Ovary (tissue), 9 donors: ENCODE data around the gene UBE2D1. TPM values are rescaled to one million over a fixed set of nuclear protein-coding genes. Genes with fewer than 3 reads are reported as not detected.

ENCODE experiments used
- DNase-seq, 5 donors: peaks; one replicate each; pipeline ENCODE4 v3.0.0-alpha.2; 2019 to 2020
- H3K27ac ChIP-seq, 2 donors: fragments of 200-600 bp; one replicate each; pipeline versions ENCODE4 v1.5.1 to v1.8.0; 2019 to 2022
- H3K27me3 ChIP-seq: fragments of 200-600 bp; one replicate; pipeline ENCODE4 v1.8.0; 2022
- H3K36me3 ChIP-seq: fragments of 200-600 bp; sonication (generic); one replicate; pipeline ENCODE4 v1.5.1; 2019
- H3K4me1 ChIP-seq: one replicate; pipeline ENCODE4 v1.8.1; 2013; ENCODE audit warnings: mild to moderate bottlenecking, moderate library complexity; ENCODE audit not compliant: insufficient read depth
- H3K4me3 ChIP-seq: fragments of 200-600 bp; sonication (generic); one replicate; pipeline ENCODE4 v1.5.1; 2017
- H3K9me3 ChIP-seq, 2 donors: fragments of 200-600 bp in 1 of 2; sonication (generic) in 1 of 2; one replicate each; pipeline versions ENCODE4 v1.5.1 to v1.8.1; 2013 to 2019; ENCODE audit warnings: mild to moderate bottlenecking in 1 of 2, moderate library complexity in 1 of 2
- EP300 ChIP-seq: sonication (generic); formaldehyde crosslinking; IDR thresholded peaks from one replicate; pipeline ENCODE4 v1.6.1; 2017; ENCODE audit warnings: antibody characterized with exemption
- POLR2A ChIP-seq: fragments of 450-650 bp; IDR thresholded peaks from one replicate; pipeline ENCODE4 v1.6.1; 2017; ENCODE audit warnings: antibody characterized with exemption, mild to moderate bottlenecking, moderate library complexity
- WGBS, 3 donors: extraction: QIAGEN DNeasy Blood & Tissue Kit in 1 of 3; methylation state at CpG; one replicate each; pipeline versions ENCODE4 v1.1.5 to v1.1.7; 2013 to 2017; 5-methylcytosine and 5-hydroxymethylcytosine counted together
- intact Hi-C, 4 donors: fragments of 100-400 bp; cut with DNase I; formaldehyde crosslinking; loops; one replicate each; pipeline versions ENCODE4 v1.11.0 to v1.15.1; 2022 to 2023
- polyA plus RNA-seq, 2 donors: library from polyadenylated mRNA; stranded (reverse); fragments of 200-250 nt in 1 of 2; fragments of 350-450 nt in 1 of 2; fragmentation: Illumina TruSeq in 1 of 2; extraction: RNeasy Lipid Tissue Mini Kit (QIAGEN cat#74804) in 1 of 2; gene quantifications; one replicate each; pipeline ENCODE4 v1.2.3, GENCODE V29; 2013 to 2014
- total RNA-seq, 7 donors: library from RNA; depleted of rRNA in 2 of 7; stranded (reverse); fragments of >200 nt in 2 of 7; fragmentation: NEBNext Ultra II Directional in 3 of 7; extraction: Animal tissue kit (Norgen Biotek cat#: 25700) in 3 of 7; gene quantifications; one replicate each; pipeline versions ENCODE4 v1.1.0 to v1.2.4, GENCODE V29; 2016 to 2023
- TF ChIP-seq, protein P1 (sequence below), 3 donors: fragments of 450-650 bp in 2 of 3; fragments of 200-600 bp in 1 of 3; IDR thresholded peaks; one replicate each; pipeline versions ENCODE4 v1.5.1 to v1.8.0; 2016 to 2022; ENCODE audit warnings: antibody characterized with exemption in 3 of 3, mild to moderate bottlenecking in 1 of 3
- donor health status: DM: no; HTN: no; CAD: no; lungs with moderate emphysema.
- donor health status: DM: no; HTN: no; CAD: no.
- donor health status: Bipolar disorder and iron deficiency.
- donor health status: DM: yes; HTN: yes; CAD: no.
- donor health status: DM: no; HTN: no; CAD: no.
- donor health status: DM: yes; HTN: yes; CAD: no.

The UBE2D1 gene
- total and polyA plus RNA-seq, 9 donors: 9.8 to 20.1 (median 14.1) TPM

DNA sequence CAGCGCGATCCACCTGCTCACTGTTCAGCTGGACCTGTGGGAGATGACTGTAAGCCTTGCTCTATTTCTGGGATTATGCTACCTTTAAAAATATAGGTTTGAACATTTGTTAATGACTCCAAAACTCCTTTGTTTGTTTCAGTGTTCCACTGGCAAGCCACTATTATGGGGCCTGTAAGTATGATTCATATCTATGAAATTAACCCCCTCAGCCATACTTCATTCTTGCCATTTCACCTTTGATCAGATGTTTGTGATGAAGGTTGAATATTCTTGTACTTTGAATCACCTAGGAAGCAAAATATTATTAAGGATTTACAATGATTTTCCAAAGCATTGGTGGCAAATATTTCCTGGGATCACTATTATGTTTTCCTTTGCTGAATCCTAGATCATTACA lies 26.5 kb downstream of the UBE2D1 start:
- H3K27ac ChIP-seq: no peak overlapping the region
- DNase-seq: no peak
- H3K9me3 ChIP-seq: no peaks in the 10 kb centered on the region
- no peaks in the 10 kb centered on the region for H3K27me3 ChIP-seq
- no peaks in the 10 kb centered on the region for H3K4me1 ChIP-seq
- H3K4me3 ChIP-seq: no peak overlapping the region
- no peak for TF ChIP-seq POLR2A
- TF ChIP-seq, protein P1, sequence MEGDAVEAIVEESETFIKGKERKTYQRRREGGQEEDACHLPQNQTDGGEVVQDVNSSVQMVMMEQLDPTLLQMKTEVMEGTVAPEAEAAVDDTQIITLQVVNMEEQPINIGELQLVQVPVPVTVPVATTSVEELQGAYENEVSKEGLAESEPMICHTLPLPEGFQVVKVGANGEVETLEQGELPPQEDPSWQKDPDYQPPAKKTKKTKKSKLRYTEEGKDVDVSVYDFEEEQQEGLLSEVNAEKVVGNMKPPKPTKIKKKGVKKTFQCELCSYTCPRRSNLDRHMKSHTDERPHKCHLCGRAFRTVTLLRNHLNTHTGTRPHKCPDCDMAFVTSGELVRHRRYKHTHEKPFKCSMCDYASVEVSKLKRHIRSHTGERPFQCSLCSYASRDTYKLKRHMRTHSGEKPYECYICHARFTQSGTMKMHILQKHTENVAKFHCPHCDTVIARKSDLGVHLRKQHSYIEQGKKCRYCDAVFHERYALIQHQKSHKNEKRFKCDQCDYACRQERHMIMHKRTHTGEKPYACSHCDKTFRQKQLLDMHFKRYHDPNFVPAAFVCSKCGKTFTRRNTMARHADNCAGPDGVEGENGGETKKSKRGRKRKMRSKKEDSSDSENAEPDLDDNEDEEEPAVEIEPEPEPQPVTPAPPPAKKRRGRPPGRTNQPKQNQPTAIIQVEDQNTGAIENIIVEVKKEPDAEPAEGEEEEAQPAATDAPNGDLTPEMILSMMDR (IDR thresholded peaks at IDR 0.05): no peak
- TF ChIP-seq EP300: no peak
- WGBS, 3 donors: 95 to 99% (median 97%) methylated on average over 2 of the region's 2 CpGs
- H3K36me3 ChIP-seq: no peaks in the 10 kb centered on the region
- intact Hi-C loops: no loop called here

DNA sequence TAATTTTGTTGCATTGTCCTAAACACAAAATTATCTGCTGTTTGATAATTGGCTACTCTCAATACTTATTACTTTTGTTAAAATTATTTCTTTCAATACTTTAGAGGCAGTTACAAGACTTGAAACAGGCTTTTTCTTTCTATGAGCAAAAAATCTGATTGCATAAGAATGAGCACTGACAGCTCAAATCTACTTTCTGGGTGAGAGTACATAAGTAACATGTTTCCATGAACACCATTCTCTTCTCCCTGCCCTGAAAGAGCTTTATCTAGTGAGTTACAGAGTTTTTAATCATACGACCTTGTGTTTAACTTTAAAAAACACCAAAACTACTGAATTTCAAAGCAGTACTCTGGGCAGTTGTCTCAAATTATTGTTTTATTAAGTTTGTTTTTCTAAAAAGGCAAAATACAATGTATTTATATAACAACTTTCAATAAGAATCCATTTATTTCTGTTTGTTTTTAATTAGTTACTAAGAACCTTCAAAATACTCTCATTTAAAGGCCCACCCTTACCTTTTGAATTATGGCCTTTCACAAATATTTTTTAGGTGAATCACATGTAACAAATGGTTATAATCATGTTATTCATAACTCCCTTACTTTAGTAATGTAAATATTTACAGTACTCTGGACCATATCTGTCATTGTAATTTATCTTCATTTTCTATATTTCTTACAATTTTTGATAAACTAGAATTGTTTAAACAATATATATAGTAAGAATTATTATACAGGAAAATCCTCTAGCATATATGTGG lies 27.4 kb downstream of the UBE2D1 start:
- TF ChIP-seq POLR2A (no peak), EP300 (no peak)
- TF ChIP-seq, protein P1 (IDR thresholded peaks at IDR 0.05): no peak
- Histone ChIP-seq H3K36me3 (no peaks in the 10 kb centered on the region), H3K27ac (no peak overlapping the region), H3K4me1 (no peaks in the 10 kb centered on the region), H3K4me3 (no peak overlapping the region), H3K9me3 (no peaks in the 10 kb centered on the region), H3K27me3 (no peaks in the 10 kb centered on the region)
- 13 to 39% (median 23%) methylated on average over 1 of the region's 1 CpG for WGBS, 3 donors
- intact Hi-C loops: no loop called here
- no peak for DNase-seq

DNA sequence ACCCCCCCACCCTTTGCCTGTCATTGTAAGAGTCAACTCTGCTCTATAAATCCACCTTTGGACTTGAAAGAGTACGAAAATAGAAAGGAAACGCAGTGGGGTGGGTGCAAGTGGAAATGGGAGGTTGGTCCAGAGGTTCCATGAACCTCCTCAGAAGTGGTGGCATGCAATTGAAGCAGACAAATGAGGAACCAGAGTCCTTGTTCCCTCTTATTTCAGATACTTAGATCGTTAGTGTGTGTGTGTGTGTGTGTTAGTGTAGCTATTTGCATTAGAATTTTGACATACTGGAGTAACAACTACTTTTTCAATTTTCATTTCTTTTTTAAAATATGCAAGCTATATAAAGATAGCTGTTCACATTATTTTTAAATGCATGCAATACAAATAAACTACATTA lies 32.3 kb downstream of the UBE2D1 start:
- no peak for DNase-seq
- Histone ChIP-seq H3K4me1 (no peaks in the 10 kb centered on the region), H3K27ac (no peak overlapping the region), H3K36me3 (no peaks in the 10 kb centered on the region), H3K4me3 (no peak overlapping the region), H3K27me3 (no peaks in the 10 kb centered on the region), H3K9me3 (no peaks in the 10 kb centered on the region)
- WGBS, 3 donors: 87 to 93% (median 93%) methylated on average over 3 of the region's 3 CpGs
- TF ChIP-seq, protein P1 (IDR thresholded peaks at IDR 0.05): no peak
- no peak for TF ChIP-seq POLR2A
- no peak for TF ChIP-seq EP300
- intact Hi-C loops: no loop called here

DNA sequence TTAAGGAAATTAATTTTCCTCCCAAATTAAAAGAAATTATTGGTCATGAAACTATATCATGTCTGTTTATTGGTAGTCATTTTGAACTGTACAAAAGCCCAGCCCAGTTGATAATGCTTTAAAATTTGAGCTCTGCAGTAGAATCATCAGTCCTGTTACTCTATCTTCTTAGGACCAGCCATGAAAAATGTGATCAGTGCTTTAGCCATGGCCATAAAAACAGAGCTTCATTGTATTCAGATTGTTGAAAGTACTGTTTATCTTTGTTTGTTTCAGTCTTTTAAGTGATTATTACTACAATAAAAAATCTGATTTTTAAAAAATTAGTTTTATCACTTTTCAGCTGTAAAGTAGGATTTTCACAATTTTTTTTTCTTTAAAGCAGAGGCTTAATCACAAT lies 36.7 kb downstream of the UBE2D1 start:
- Histone ChIP-seq H3K27me3 (no peaks in the 10 kb centered on the region), H3K4me3 (no peak overlapping the region), H3K4me1 (no peaks in the 10 kb centered on the region), H3K27ac (no peak overlapping the region), H3K9me3 (no peaks in the 10 kb centered on the region), H3K36me3 (no peaks in the 10 kb centered on the region)
- TF ChIP-seq, protein P1 (IDR thresholded peaks at IDR 0.05): no peak
- TF ChIP-seq POLR2A (no peak), EP300 (no peak)
- no peak for DNase-seq
- intact Hi-C loops: no loop called here
